Cardiac fibroblast (primary cell): ENCODE results near the gene C3orf20.

ENCODE experiments used
- DNase-seq, 2 donors: peaks; one replicate each; pipeline versions ENCODE4 v3.0.0 to v3.0.0-alpha.2; 2010; ENCODE audit warnings: low read depth in 2 of 2
- H3K4me3 ChIP-seq, 2 donors: replicated peaks in 1 of 2; 1 replicate in 1 of 2; 2 replicates in 1 of 2; pipeline ENCODE4 v1.5.1; 2011; ENCODE audit warnings: low read depth in 2 of 2, low read length in 2 of 2, mild to moderate bottlenecking in 2 of 2, moderate library complexity in 1 of 2
- CTCF ChIP-seq: IDR thresholded peaks from one replicate; pipeline ENCODE4 v1.5.1; 2011; ENCODE audit warnings: low read depth, mild to moderate bottlenecking, low read length, inconsistent platforms

Gene C3orf20

DNA sequence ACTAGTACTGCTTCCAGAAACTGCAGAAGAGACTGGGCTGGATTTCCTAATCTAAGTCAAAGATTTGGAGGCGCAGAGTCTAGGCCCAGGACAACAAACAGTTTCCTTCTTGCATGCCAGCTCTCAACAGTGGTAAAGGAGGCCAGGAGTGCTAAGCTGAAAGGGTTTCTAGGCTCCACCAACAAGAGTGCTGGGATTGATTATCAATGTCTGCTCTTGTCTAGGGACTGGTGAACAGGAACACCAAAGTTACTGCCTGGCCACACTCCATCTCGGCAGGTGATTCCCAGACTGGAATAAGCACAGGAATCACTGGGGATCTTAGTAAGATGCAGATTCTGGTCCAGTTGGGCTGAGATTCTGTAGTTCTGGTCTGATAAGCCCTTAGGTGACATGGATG is 121.1 kb downstream of the C3orf20 start:
- no peak for TF ChIP-seq CTCF
- H3K4me3 ChIP-seq = no peak overlapping the region
- no peak for DNase-seq

GRCh38 chr3:14796403-14797077 is 121.6 kb downstream of the C3orf20 start:
- no peak for DNase-seq
- H3K4me3 ChIP-seq = no peak overlapping the region
- TF ChIP-seq CTCF = no peak

- DNase-seq = no peak
- TF ChIP-seq CTCF = no peak
- no peak overlapping the region for H3K4me3 ChIP-seq
Measured at GRCh38 chr3:14797731-14798130, 122.8 kb downstream of the C3orf20 start.

DNA sequence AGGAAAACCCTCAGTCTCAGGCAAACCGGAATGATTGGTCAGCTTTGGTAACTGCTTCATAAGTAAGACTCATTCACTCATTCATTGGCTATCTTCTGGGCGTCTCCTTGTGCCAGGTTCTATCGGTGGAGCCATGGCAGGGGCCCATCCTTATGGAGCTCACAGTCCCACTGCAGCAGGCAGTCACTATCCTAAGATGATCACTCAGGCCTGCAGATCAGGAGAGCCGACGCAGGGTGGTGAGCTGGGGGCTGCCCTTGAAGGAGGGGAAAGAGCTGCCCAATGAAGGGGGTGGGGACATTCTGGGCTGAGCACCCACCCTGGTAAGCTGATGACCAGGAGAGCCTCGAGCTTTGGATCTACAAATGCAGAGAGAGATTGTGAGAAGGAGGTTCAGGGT is 123.3 kb downstream of the C3orf20 start:
- no peak for DNase-seq
- H3K4me3 ChIP-seq = no peak overlapping the region
- TF ChIP-seq CTCF = no peak

- no peak for DNase-seq
- H3K4me3 ChIP-seq = no peak overlapping the region
- TF ChIP-seq CTCF = no peak
Measured at GRCh38 chr3:14799146-14799545, 124.2 kb downstream of the C3orf20 start.

DNA sequence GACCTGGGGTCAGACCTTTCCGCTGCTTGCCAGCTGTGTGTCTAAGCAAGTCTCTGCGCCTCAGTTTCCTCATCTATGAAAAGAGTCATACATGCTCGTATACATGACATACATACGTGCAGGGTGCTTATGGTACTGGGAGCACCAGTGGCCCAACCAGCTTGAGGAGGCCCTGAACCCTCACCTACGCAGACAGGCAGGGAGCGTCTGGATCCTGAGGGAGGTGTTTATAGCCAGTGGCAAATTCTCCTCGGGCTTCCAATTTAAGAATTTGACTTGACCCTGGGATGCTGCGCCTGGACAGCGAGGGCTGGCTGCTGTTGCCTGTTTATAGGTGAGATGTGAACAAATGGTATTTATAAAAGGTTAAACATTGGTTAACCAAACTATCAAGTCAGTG is 126.1 kb downstream of the C3orf20 start:
- no peak for TF ChIP-seq CTCF
- H3K4me3 ChIP-seq = no peak overlapping the region
- no peak for DNase-seq
